NCI-H187 treated with DMSO at 0.1 percent for 48 hours (cell line): Measurements from ENCODE around the gene SYT5.
"Not testable (repeated sequence)": the region's sequence is repeated elsewhere in the genome, so short reads cannot be mapped to it uniquely, and the experiment has no call there.

Experiments used
- DNase-seq: peaks from one replicate; lab custom pipeline; 2025; lab: John Stamatoyannopoulos, UW

Gene SYT5

GRCh38 chr19:55166530-55167268, 13.4 kb downstream of the SYT5 start, which contains the start of gene DNAAF3:
TSS of gene DNAAF3 (minus strand) at chr19:55166613. CDS start at chr19:55166413, 200 bp downstream.
- peak; percentile 87 for DNase-seq

GRCh38 chr19:55165952-55166529, 14.0 kb downstream of the SYT5 start:
- DNase-seq: no peak

GRCh38 chr19:55161571-55162322, 18.3 kb downstream of the SYT5 start:
- DNase-seq: no peak

- DNase-seq: no peak
Observed at GRCh38 chr19:55160986-55161365, 19.1 kb downstream of the SYT5 start.

GRCh38 chr19:55160128-55160985, 19.7 kb downstream of the SYT5 start:
- DNase-seq: peak; percentile 84

GRCh38 chr19:55158848-55159749, 21.0 kb downstream of the SYT5 start:
- DNase-seq: no peak

GRCh38 chr19:55158423-55158822, 21.7 kb downstream of the SYT5 start:
- no peak for DNase-seq

- no peak for DNase-seq
Observed at GRCh38 chr19:55157064-55157908, 22.8 kb downstream of the SYT5 start, which contains the start of gene TNNI3. TSS of gene TNNI3 (minus strand) at chr19:55157732. CDS start at chr19:55157589, 143 bp downstream.

- no peak for DNase-seq
Observed at GRCh38 chr19:55156202-55157063, 23.7 kb downstream of the SYT5 start.

- not testable (repeated sequence) for DNase-seq
Observed at GRCh38 chr19:55155784-55156183, 24.3 kb downstream of the SYT5 start.

GRCh38 chr19:55153652-55154264, 26.3 kb downstream of the SYT5 start:
- no peak for DNase-seq

GRCh38 chr19:55152017-55152416, 28.1 kb downstream of the SYT5 start:
- no peak for DNase-seq

GRCh38 chr19:55149078-55150003, 30.7 kb downstream of the SYT5 start, which contains the start of gene TNNT1:
TSS of gene TNNT1 (minus strand) at chr19:55149206. CDS start at chr19:55147157, 2,049 bp downstream.
- DNase-seq: no peak

- no peak for DNase-seq
Observed at GRCh38 chr19:55147545-55148251, 32.4 kb downstream of the SYT5 start.

- DNase-seq: no peak
Observed at GRCh38 chr19:55146705-55147273, 33.3 kb downstream of the SYT5 start.

GRCh38 chr19:55146078-55146704, 33.9 kb downstream of the SYT5 start:
- DNase-seq: no peak
